GM12864 (cell line): ENCODE measurements around the gene GPC5.

ENCODE experiments used
- DNase-seq: peaks from one replicate; pipeline ENCODE4 v3.0.0-alpha.2; 2011; ENCODE audit warnings: low read depth
- H3K4me3 ChIP-seq: 2 replicates; pipeline ENCODE4 v1.5.1; 2011; ENCODE audit warnings: mild to moderate bottlenecking, low read depth, low read length, control low read depth
- TF ChIP-seq, protein P1 (sequence below): IDR thresholded peaks from 2 replicates; pipeline ENCODE4 v1.5.1; 2011; ENCODE audit warnings: low read depth, mild to moderate bottlenecking, moderate library complexity, low read length, control low read depth, inconsistent platforms; ENCODE audit errors: missing control alignments

The GPC5 gene

DNA sequence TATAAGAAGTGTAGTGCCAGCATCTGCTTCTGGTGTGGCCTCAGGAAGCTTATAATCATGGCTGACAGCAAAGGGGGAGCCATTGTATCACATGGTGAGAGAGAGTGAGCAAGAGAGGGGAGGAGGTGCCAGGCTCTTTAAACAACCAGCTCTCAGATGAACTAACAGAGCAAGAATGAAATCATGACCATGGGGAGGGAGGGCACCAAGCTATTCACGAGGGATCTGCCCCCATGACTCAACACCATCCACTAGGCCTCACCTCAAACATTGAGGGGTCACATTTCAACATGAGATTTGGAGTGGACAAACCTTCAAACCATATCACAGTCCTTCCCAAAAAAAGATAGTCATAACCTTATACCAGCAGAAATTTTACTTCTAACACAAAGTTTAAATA lies 174.0 kb downstream of the GPC5 start:
- no peak overlapping the region for H3K4me3 ChIP-seq
- TF ChIP-seq, protein P1, sequence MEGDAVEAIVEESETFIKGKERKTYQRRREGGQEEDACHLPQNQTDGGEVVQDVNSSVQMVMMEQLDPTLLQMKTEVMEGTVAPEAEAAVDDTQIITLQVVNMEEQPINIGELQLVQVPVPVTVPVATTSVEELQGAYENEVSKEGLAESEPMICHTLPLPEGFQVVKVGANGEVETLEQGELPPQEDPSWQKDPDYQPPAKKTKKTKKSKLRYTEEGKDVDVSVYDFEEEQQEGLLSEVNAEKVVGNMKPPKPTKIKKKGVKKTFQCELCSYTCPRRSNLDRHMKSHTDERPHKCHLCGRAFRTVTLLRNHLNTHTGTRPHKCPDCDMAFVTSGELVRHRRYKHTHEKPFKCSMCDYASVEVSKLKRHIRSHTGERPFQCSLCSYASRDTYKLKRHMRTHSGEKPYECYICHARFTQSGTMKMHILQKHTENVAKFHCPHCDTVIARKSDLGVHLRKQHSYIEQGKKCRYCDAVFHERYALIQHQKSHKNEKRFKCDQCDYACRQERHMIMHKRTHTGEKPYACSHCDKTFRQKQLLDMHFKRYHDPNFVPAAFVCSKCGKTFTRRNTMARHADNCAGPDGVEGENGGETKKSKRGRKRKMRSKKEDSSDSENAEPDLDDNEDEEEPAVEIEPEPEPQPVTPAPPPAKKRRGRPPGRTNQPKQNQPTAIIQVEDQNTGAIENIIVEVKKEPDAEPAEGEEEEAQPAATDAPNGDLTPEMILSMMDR: no peak
- no peak for DNase-seq

DNA sequence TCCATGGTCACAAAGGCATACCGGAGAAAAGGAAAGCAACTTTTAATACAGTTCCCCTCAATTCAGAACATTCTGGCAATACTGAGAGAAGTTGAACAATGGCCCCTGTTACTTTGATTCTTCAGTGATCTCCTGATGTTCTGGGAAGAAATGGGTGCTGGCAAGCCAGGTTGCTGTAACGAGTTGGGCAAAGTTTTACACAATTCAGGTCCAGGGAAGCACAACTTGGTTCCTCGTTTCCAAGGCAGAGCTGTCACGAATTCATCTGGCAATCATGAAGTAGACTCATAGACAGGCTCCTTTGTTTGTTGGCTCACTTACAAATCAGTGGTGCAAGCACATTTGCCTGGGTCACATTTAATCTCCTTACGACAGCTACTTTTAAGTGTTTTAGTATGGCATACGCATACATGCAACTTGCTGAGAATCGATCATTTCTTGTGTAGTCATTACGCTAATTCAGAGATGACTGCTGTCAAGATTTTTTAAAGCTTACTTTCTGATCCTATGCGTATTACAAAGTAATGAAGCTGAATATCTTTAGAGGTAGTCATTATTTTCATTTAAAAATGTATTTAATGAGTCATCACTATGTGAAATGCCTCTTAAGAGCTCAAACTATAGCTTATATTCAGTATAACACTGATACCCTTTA lies 174.7 kb downstream of the GPC5 start:
- TF ChIP-seq, protein P1: no peak
- no peak overlapping the region for H3K4me3 ChIP-seq
- DNase-seq: no peak

DNA sequence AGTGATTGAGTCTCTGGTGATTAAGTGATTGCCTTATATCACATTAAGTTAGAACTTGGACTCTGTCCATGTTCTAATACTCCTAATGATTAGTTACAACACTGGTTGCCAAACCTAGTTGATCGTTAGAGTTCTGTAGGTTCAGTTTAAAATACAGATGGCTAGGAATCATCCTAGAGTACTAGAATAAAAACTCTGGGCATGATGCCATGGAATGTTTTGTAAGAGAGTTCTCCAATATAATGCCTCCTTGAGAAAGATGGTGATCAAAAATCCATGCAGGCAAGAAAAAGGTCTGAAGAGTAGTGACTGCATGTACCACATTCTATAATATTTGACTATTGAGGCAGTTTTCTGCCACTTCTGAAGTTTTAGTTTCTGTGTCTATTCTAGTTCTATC lies 176.3 kb downstream of the GPC5 start:
- TF ChIP-seq, protein P1: no peak
- H3K4me3 ChIP-seq: no peak overlapping the region
- no peak for DNase-seq

- TF ChIP-seq, protein P1: peak; percentile 48
- DNase-seq: no peak
- H3K4me3 ChIP-seq: no peak overlapping the region
These were observed 178.2 kb downstream of the GPC5 start for GRCh38 chr13:91576590-91576989.

- H3K4me3 ChIP-seq: no peak overlapping the region
- TF ChIP-seq, protein P1: no peak
- DNase-seq: no peak
These were observed 180.9 kb downstream of the GPC5 start for GRCh38 chr13:91579320-91579719.

DNA sequence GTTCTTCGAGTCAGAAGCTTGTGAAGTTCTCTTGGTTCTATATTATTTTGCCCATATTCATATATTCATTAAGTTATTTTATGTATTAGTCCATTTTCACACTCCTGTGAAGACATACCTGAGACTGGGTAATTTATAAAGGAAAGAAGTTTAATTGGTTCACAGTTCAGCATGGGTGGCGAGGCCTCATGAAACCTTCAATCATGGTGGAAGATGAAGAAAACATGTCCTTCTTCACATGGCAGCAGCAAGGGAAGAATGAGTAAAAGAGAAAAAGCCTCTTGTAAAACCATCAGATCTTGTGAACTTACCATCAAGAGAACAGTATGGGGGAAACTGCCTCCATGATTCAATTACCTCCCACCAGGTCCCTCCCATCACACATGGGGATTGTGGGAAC lies 182.3 kb downstream of the GPC5 start:
- TF ChIP-seq, protein P1: no peak
- no peak overlapping the region for H3K4me3 ChIP-seq
- DNase-seq: no peak

GRCh38 chr13:91586609-91587008 lies 188.2 kb downstream of the GPC5 start:
- TF ChIP-seq, protein P1: no peak
- DNase-seq: no peak
- no peak overlapping the region for H3K4me3 ChIP-seq
